A549 (cell line): Measurements from ENCODE around the gene MTHFSD. TPM values are rescaled to one million over a fixed set of nuclear protein-coding genes. Genes with fewer than 3 reads are reported as not detected.

Experiments used
- ATAC-seq, 2 experiments: fragments of 200-7000 bp in 1 of 2; fragments of >200 bp in 1 of 2; cut with Nextera tagmentation in 1 of 2; cut with Tn5 transposase in 1 of 2; 3 replicates each; pipeline versions ENCODE4 v1.8.0 to v1.9.1; 2018 to 2020; ENCODE audit warnings: mild to moderate bottlenecking in 1 of 2, moderate library complexity in 1 of 2
- CTCF ChIA-PET: fragments of 300-600 bp; sonication (Branson Sonifier 250); formaldehyde crosslinking; extraction: SDS; loops from one replicate; lab custom pipeline; 2021; ENCODE audit warnings: antibody characterized with exemption, inconsistent platforms; lab: Yijun Ruan, JAX
- POLR2A ChIA-PET: fragments of 350-600 bp; formaldehyde crosslinking; extraction: SDS; loops from one replicate; lab custom pipeline; 2021; ENCODE audit warnings: antibody characterized with exemption, inconsistent platforms; lab: Yijun Ruan, JAX
- DNase-seq, 2 experiments: peaks; one replicate each; pipeline versions ENCODE4 v3.0.0 to v3.0.0-alpha.2; 2011 to 2016; ENCODE audit warnings: low read depth in 1 of 2, low spot score in 1 of 2
- FAIRE-seq: peaks from 2 replicates; lab custom pipeline; 2011; peaks lifted over from hg19 to GRCh38; lab: Jason Lieb, UNC
- H3K27ac ChIP-seq, 2 experiments: fragments of >200 bp; sonication (Bioruptor Twin); formaldehyde crosslinking; 3 replicates each; pipeline ENCODE4 v1.5.1; 2016 to 2017
- H3K4me1 ChIP-seq: fragments of >200 bp; sonication (Bioruptor Twin); formaldehyde crosslinking; 3 replicates; pipeline ENCODE4 v1.6.1; 2016
- H3K4me2 ChIP-seq: fragments of >200 bp; sonication (Bioruptor Twin); formaldehyde crosslinking; 3 replicates; pipeline ENCODE4 v1.6.1; 2016
- H3K4me3 ChIP-seq: fragments of >200 bp; sonication (Bioruptor Twin); formaldehyde crosslinking; 3 replicates; pipeline ENCODE4 v1.5.1; 2016
- H3K9me3 ChIP-seq: fragments of >200 bp; sonication (Bioruptor Twin); formaldehyde crosslinking; 3 replicates; pipeline ENCODE4 v1.6.1; 2016
- CBX2 ChIP-seq: fragments of 200-600 bp; sonication (generic); IDR thresholded peaks from 2 replicates; pipeline ENCODE4 v1.6.1; 2016; ENCODE audit warnings: low read depth, mild to moderate bottlenecking, borderline replicate concordance
- CBX8 ChIP-seq: fragments of 200-600 bp; sonication (generic); IDR thresholded peaks from 2 replicates; pipeline ENCODE4 v1.6.1; 2016
- CHD2 ChIP-seq: fragments of 150-350 bp; IDR thresholded peaks from 2 replicates; pipeline ENCODE4 v1.6.1; 2014; ENCODE audit warnings: low read length; ENCODE audit not compliant: partially characterized antibody
- E2F6 ChIP-seq: IDR thresholded peaks from 2 replicates; pipeline ENCODE4 v1.6.1; 2012; ENCODE audit warnings: low read depth, borderline replicate concordance
- EHF ChIP-seq: fragments of 250-450 bp; sonication (Bioruptor Pico); IDR thresholded peaks from 2 replicates; pipeline ENCODE4 v1.5.0; 2020; ENCODE audit warnings: mild to moderate bottlenecking
- EP300 ChIP-seq, 2 experiments: fragments of >200 bp; sonication (Bioruptor Twin); formaldehyde crosslinking; IDR thresholded peaks; 2 replicates in 1 of 2; 3 replicates in 1 of 2; pipeline ENCODE4 v1.6.1; 2016 to 2017
- FOSB ChIP-seq: fragments of 250-450 bp; sonication (Bioruptor Pico); IDR thresholded peaks from 2 replicates; pipeline ENCODE4 v1.5.0; 2020; ENCODE audit warnings: mild to moderate bottlenecking, moderate library complexity
- HDAC2 ChIP-seq: fragments of 200-600 bp; sonication (generic); IDR thresholded peaks from 2 replicates; pipeline ENCODE4 v1.6.1; 2016
- HOXB13 ChIP-seq: fragments of 250-450 bp; sonication (Bioruptor Pico); IDR thresholded peaks from 2 replicates; pipeline ENCODE4 v1.5.0; 2020; ENCODE audit warnings: low read depth, mild to moderate bottlenecking, moderate library complexity
- JUN ChIP-seq, 2 experiments: fragments of >200 bp; sonication (Bioruptor Twin); formaldehyde crosslinking; IDR thresholded peaks; 2 replicates in 1 of 2; 3 replicates in 1 of 2; pipeline ENCODE4 v1.6.1; 2016 to 2017
- KDM1A ChIP-seq: fragments of 200-600 bp; sonication (generic); IDR thresholded peaks from 2 replicates; pipeline ENCODE4 v1.6.1; 2016; ENCODE audit warnings: low read depth, mild to moderate bottlenecking
- MAZ ChIP-seq: fragments of 150-350 bp; IDR thresholded peaks from 2 replicates; pipeline ENCODE4 v1.6.1; 2014; ENCODE audit warnings: antibody characterized with exemption, low read depth, low read length, borderline replicate concordance
- MYC ChIP-seq: IDR thresholded peaks from 2 replicates; pipeline ENCODE4 v1.6.1; 2012; ENCODE audit warnings: mild to moderate bottlenecking, inconsistent platforms, low read length, improper control_type of control experiment, borderline replicate concordance
- POLR2AphosphoS2 ChIP-seq: conservative IDR thresholded peaks from 2 replicates; pipeline ENCODE4 v1.6.1; 2012; ENCODE audit warnings: low read length, improper control_type of control experiment, inconsistent platforms
- RAD21 ChIP-seq, 2 experiments: fragments of >200 bp in 1 of 2; sonication (Bioruptor Twin) in 1 of 2; formaldehyde crosslinking in 1 of 2; IDR thresholded peaks in 1 of 2; conservative IDR thresholded peaks in 1 of 2; 2 replicates in 1 of 2; 3 replicates in 1 of 2; pipeline ENCODE4 v1.6.1; 2012 to 2018; ENCODE audit warnings: inconsistent platforms in 1 of 2
- RNF2 ChIP-seq: fragments of 200-600 bp; sonication (generic); IDR thresholded peaks from 2 replicates; pipeline ENCODE4 v1.6.1; 2016; ENCODE audit warnings: low read depth, mild to moderate bottlenecking, antibody characterized with exemption, moderate library complexity, borderline replicate concordance
- SMC3 ChIP-seq: fragments of >200 bp; sonication (Bioruptor Twin); formaldehyde crosslinking; IDR thresholded peaks from 3 replicates; pipeline ENCODE4 v1.6.1; 2018; ENCODE audit warnings: inconsistent platforms
- TFCP2L1 ChIP-seq: fragments of 250-450 bp; sonication (Bioruptor Pico); IDR thresholded peaks from 2 replicates; pipeline ENCODE4 v1.5.0; 2021; ENCODE audit warnings: mild to moderate bottlenecking
- TP53 ChIP-seq: fragments of 250-450 bp; sonication (Bioruptor Pico); IDR thresholded peaks from 2 replicates; pipeline ENCODE4 v1.5.0; 2021; ENCODE audit warnings: mild to moderate bottlenecking, moderate library complexity
- ZSCAN20 ChIP-seq: fragments of 250-450 bp; sonication (Bioruptor Pico); IDR thresholded peaks from 2 replicates; pipeline ENCODE4 v1.8.0; 2022; ENCODE audit warnings: mild to moderate bottlenecking, moderate library complexity
- WGBS: methylation state at CpG from one replicate; pipeline ENCODE4 v1.1.6; 2017; ENCODE audit errors: missing lambda C conversion rate; 5-methylcytosine and 5-hydroxymethylcytosine counted together
- polyA plus RNA-seq, 4 experiments: library from polyadenylated mRNA; depleted of rRNA in 3 of 4; stranded (reverse); fragments of >200 nt; fragmentation: RNase III in 1 of 4; extraction: RNeasy Plus Mini Kit Qiagen cat#74134 plus additional on column Dnase treatment in 1 of 4; gene quantifications; 2 replicates in 3 of 4; 3 replicates in 1 of 4; pipeline ENCODE4 v1.2.3, GENCODE V29; 2011 to 2017
- TF ChIP-seq, protein P1 (sequence below): fragments of 250-450 bp; sonication (Bioruptor Pico); IDR thresholded peaks from 2 replicates; pipeline ENCODE4 v1.5.0; 2021; ENCODE audit warnings: mild to moderate bottlenecking, moderate library complexity, borderline replicate concordance
- TF ChIP-seq, protein P2 (sequence below): fragments of >200 bp; sonication (Bioruptor Twin); formaldehyde crosslinking; IDR thresholded peaks from 3 replicates; pipeline ENCODE4 v1.5.1; 2016
- TF ChIP-seq, protein P3 (sequence below): IDR thresholded peaks from 2 replicates; pipeline ENCODE4 v1.6.1; 2012

MTHFSD gene
- polyA plus RNA-seq, 2 of the 4 experiments (the other 2 are of a cell fraction) = 13.1 to 16.9 TPM

DNA sequence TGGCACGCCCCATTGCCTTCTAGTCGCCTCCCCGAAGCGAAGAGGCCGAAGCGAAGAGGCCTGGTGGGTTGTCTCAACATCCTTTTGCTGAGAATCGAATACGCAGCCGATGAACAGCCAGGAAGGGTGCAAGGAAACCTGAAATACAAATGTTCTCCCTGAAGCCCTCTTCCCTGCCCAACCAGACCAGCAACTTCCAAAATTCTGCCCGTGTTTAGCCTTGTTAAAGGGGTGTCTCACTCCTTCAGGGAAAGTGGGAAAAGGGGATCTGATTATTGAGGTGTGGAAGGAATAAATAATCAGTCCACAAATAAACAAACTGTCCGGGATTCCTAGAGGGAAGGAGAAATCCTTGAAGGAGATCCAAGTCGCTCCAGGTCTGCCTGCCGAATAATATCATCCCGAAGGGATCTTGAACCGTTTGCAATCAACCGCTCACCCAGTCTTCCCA is 10.2 kb upstream of the MTHFSD start:
- CTCF ChIA-PET = interaction anchor here (0.8 to 9.3 kb wide), 32 partner anchors 9 to 775 kb away, joined by 3 to 170 read pairs (median 5); no protein-coding TSS in a partner anchor
- DNase-seq = no peak
- Histone ChIP-seq H3K9me3 (no peaks in the 10 kb centered on the region), H3K4me1 (peaks cover 9% of the 10 kb centered on the region; the same call in 1 of the 3 replicates), H3K27ac (peak overlapping the region; percentile 3 to 71; a peak in 1 of 6 replicates), H3K4me2 (no peak overlapping the region), H3K4me3 (no peak overlapping the region)
- FAIRE-seq = no peak
- no peak for ATAC-seq
- 89% methylated on average over 16 of the region's 16 CpGs for WGBS
- TF ChIP-seq TFCP2L1 (no peak), JUN (IDR thresholded peaks at IDR 0.05) (no peak), EHF (CRISPR knock-in tag) (no peak), E2F6 (no peak), CBX8 (no peak), HDAC2 (no peak), CHD2 (no peak), EP300 (IDR thresholded peaks at IDR 0.05) (no peak)
- TF ChIP-seq, protein P1, sequence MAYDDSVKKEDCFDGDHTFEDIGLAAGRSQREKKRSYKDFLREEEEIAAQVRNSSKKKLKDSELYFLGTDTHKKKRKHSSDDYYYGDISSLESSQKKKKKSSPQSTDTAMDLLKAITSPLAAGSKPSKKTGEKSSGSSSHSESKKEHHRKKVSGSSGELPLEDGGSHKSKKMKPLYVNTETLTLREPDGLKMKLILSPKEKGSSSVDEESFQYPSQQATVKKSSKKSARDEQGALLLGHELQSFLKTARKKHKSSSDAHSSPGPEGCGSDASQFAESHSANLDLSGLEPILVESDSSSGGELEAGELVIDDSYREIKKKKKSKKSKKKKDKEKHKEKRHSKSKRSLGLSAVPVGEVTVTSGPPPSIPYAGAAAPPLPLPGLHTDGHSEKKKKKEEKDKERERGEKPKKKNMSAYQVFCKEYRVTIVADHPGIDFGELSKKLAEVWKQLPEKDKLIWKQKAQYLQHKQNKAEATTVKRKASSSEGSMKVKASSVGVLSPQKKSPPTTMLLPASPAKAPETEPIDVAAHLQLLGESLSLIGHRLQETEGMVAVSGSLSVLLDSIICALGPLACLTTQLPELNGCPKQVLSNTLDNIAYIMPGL = no peak
- POLR2A ChIA-PET = interaction anchor here (0.9 kb wide), 1 partner anchor 99 kb away, joined by 3 read pairs; no protein-coding TSS in a partner anchor

- ATAC-seq (peak; percentile 51 to 87; a peak in 5 of 6 replicates), DNase-seq (peak; percentile 50 to 86), FAIRE-seq (no peak)
- Histone ChIP-seq H3K4me1 (peaks cover 9% of the 10 kb centered on the region; the same call in 1 of the 3 replicates), H3K4me2 (peak overlapping the region; percentile 82), H3K27ac (peak overlapping the region; percentile 71 to 79), H3K9me3 (no peaks in the 10 kb centered on the region), H3K4me3 (peak overlapping the region; percentile 42)
- TF ChIP-seq HOXB13 = no peak
- TF ChIP-seq E2F6 = peak; percentile 38; the same call in 1 of the 2 replicates
- TF ChIP-seq JUN (IDR thresholded peaks at IDR 0.05) = peak in 1 of 2 experiments; percentile 24; a peak in 1 of 5 replicates
- peak; percentile 100 for TF ChIP-seq SMC3
- TF ChIP-seq, protein P2, sequence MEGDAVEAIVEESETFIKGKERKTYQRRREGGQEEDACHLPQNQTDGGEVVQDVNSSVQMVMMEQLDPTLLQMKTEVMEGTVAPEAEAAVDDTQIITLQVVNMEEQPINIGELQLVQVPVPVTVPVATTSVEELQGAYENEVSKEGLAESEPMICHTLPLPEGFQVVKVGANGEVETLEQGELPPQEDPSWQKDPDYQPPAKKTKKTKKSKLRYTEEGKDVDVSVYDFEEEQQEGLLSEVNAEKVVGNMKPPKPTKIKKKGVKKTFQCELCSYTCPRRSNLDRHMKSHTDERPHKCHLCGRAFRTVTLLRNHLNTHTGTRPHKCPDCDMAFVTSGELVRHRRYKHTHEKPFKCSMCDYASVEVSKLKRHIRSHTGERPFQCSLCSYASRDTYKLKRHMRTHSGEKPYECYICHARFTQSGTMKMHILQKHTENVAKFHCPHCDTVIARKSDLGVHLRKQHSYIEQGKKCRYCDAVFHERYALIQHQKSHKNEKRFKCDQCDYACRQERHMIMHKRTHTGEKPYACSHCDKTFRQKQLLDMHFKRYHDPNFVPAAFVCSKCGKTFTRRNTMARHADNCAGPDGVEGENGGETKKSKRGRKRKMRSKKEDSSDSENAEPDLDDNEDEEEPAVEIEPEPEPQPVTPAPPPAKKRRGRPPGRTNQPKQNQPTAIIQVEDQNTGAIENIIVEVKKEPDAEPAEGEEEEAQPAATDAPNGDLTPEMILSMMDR = peak; percentile 100
- TF ChIP-seq RAD21 (conservative IDR thresholded peaks at IDR 0.05 in 1 of 2, IDR thresholded peaks at IDR 0.05 in 1 of 2) = peak; percentile 100
- no peak for TF ChIP-seq CBX2
- no peak for TF ChIP-seq FOSB (CRISPR knock-in tag)
- no peak for TF ChIP-seq RNF2
- TF ChIP-seq ZSCAN20 (CRISPR knock-in tag) = no peak
- TF ChIP-seq MAZ = no peak; the same call in 1 of the 2 replicates
- no peak for TF ChIP-seq MYC
- TF ChIP-seq POLR2AphosphoS2 = no peak
- TF ChIP-seq, protein P3, sequence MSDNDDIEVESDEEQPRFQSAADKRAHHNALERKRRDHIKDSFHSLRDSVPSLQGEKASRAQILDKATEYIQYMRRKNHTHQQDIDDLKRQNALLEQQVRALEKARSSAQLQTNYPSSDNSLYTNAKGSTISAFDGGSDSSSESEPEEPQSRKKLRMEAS = peak; percentile 55
- no peak for TF ChIP-seq KDM1A
- no peak for TF ChIP-seq TP53 (CRISPR knock-in tag)
- CTCF ChIA-PET = interaction anchor here (0.6 to 9.3 kb wide), 112 partner anchors 10 to 831 kb away, joined by 3 to 170 read pairs (median 4); no protein-coding TSS in a partner anchor
- WGBS = 3% methylated on average over 41 of the region's 41 CpGs
- POLR2A ChIA-PET = no interaction called here
Measured at GRCh38 chr16:86563469-86564345, 8.7 kb upstream of the MTHFSD start.
